Measurements from ENCODE around the gene BTNL8. TPM values are rescaled to one million over a fixed set of nuclear protein-coding genes. Genes with fewer than 3 reads are reported as not detected.
A peak's percentile ranks its signal among the peaks of the same experiment; 100 is the strongest.
"Not testable (repeated sequence)": the region's sequence is repeated elsewhere in the genome, so short reads cannot be mapped to it uniquely, and the experiment has no call there.

The BTNL8 gene
- total and polyA plus RNA-seq, 2 of the 13 experiments (the other 11 are each of a cell fraction or from before 2014, with no cell fraction given): not detected

GRCh38 chr5:180885845-180886529, 13.0 kb upstream of the BTNL8 start (continued):
- peak; percentile 86 for TF ChIP-seq ARID5B (CRISPR knock-in tag; IDR thresholded peaks at IDR 0.05)
- peak; percentile 89 for TF ChIP-seq PAXIP1 (CRISPR knock-in tag; conservative IDR thresholded peaks at IDR 0.05)
- TF ChIP-seq ZFY (CRISPR knock-in tag; IDR thresholded peaks at IDR 0.05): peak; percentile 79
- not testable (repeated sequence) for TF ChIP-seq HNF1A (IDR thresholded peaks at IDR 0.05; ENCODE audit: low read depth); LCORL (IDR thresholded peaks at IDR 0.05); SP1 (IDR thresholded peaks at IDR 0.05)
- peak; percentile 51; the same call in 1 of the 2 replicates for TF ChIP-seq HNF1A (CRISPR knock-in tag; IDR thresholded peaks at IDR 0.05; ENCODE audit: borderline replicate concordance)
- TF ChIP-seq KDM6A (CRISPR knock-in tag; IDR thresholded peaks at IDR 0.05; ENCODE audit: low read depth): peak; percentile 75
- TF ChIP-seq ZNF761 (CRISPR knock-in tag; conservative IDR thresholded peaks at IDR 0.05): peak; percentile 75
- TF ChIP-seq FOXA1 (IDR thresholded peaks at IDR 0.05): peak; percentile 55; the same call in 1 of the 2 replicates
- peak; percentile 99 for TF ChIP-seq FOXA1 (CRISPR knock-in tag; IDR thresholded peaks at IDR 0.05)
- 0 out of 2 replicates have a peak, but pooled peaks have one; percentile 34 for TF ChIP-seq LCORL (CRISPR knock-in tag; IDR thresholded peaks at IDR 0.05)
- TF ChIP-seq SP1 (CRISPR knock-in tag; IDR thresholded peaks at IDR 0.05): peak; percentile 85
- peak; percentile 89 for TF ChIP-seq ZNF574 (CRISPR knock-in tag; IDR thresholded peaks at IDR 0.05)
- peak; percentile 79 for TF ChIP-seq YY1 (IDR thresholded peaks at IDR 0.05; ENCODE audit: insufficient read depth, insufficient replicate concordance, low read depth, low read length)

Data from HepG2 (cell line).